HL-60 (cell line): ENCODE measurements around the gene ITGA7.

Source experiments
- GABPA ChIP-seq: IDR thresholded peaks from 2 replicates; pipeline ENCODE4 v1.6.1; 2012; ENCODE audit warnings: low read depth
- REST ChIP-seq: IDR thresholded peaks from 2 replicates; pipeline ENCODE4 v1.6.1; 2012; ENCODE audit warnings: low read depth; ENCODE audit not compliant: insufficient replicate concordance
- SPI1 ChIP-seq: IDR thresholded peaks from 2 replicates; pipeline ENCODE4 v1.6.1; 2012; ENCODE audit warnings: low read depth, mild to moderate bottlenecking, borderline replicate concordance
- TF ChIP-seq, protein P1 (sequence below): IDR thresholded peaks from one replicate; pipeline ENCODE4 v1.5.1; 2011; ENCODE audit warnings: low read length, control low read depth, inconsistent platforms; ENCODE audit not compliant: insufficient read depth

DNA sequence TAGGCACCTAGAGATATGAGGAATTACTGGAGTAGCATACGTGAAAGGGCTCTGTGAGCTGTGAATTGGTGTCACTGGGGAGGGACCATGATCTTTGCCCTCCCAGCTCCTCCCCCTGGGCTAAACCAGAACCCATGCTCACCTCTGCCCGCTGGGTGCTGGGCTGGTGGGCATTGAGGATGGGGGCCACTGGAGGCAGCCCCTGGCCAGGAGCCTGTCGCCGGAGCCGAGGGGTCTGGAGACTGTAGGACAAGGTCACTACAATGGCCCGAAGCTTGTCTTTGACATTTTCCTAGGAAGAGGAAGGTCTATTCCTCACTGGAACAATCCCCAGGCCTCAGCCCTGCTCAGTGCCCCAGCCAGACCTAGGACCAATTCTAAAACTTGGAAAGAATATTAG lies 11.6 kb downstream of the ITGA7 start:
- TF ChIP-seq, protein P1, sequence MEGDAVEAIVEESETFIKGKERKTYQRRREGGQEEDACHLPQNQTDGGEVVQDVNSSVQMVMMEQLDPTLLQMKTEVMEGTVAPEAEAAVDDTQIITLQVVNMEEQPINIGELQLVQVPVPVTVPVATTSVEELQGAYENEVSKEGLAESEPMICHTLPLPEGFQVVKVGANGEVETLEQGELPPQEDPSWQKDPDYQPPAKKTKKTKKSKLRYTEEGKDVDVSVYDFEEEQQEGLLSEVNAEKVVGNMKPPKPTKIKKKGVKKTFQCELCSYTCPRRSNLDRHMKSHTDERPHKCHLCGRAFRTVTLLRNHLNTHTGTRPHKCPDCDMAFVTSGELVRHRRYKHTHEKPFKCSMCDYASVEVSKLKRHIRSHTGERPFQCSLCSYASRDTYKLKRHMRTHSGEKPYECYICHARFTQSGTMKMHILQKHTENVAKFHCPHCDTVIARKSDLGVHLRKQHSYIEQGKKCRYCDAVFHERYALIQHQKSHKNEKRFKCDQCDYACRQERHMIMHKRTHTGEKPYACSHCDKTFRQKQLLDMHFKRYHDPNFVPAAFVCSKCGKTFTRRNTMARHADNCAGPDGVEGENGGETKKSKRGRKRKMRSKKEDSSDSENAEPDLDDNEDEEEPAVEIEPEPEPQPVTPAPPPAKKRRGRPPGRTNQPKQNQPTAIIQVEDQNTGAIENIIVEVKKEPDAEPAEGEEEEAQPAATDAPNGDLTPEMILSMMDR = no peak
- TF ChIP-seq REST = no peak
- no peak for TF ChIP-seq GABPA
- no peak for TF ChIP-seq SPI1
